BE2C (cell line): Measurements from ENCODE around the gene CALM3.

Source experiments
- DNase-seq: peaks from one replicate; pipeline ENCODE4 v3.0.0-alpha.2; 2020
- H3K27me3 ChIP-seq: fragments of 250-450 bp; sonication (Bioruptor Pico); 2 replicates; pipeline ENCODE4 v1.5.1; 2020; ENCODE audit warnings: mild to moderate bottlenecking
- H3K36me3 ChIP-seq: fragments of 250-450 bp; sonication (Bioruptor Pico); 2 replicates; pipeline ENCODE4 v1.5.1; 2020; ENCODE audit warnings: mild to moderate bottlenecking
- H3K4me1 ChIP-seq: fragments of 250-450 bp; sonication (Bioruptor Pico); 2 replicates; pipeline ENCODE4 v1.5.1; 2020
- H3K4me3 ChIP-seq: 2 replicates; pipeline ENCODE4 v1.5.1; 2011; ENCODE audit warnings: low read depth, low read length
- H3K9me3 ChIP-seq: fragments of 250-450 bp; sonication (Bioruptor Pico); 2 replicates; pipeline ENCODE4 v1.5.1; 2020
- CTCF ChIP-seq: IDR thresholded peaks from 2 replicates; pipeline ENCODE4 v1.5.1; 2012; ENCODE audit warnings: mild to moderate bottlenecking, low read depth, low read length

CALM3 gene

DNA sequence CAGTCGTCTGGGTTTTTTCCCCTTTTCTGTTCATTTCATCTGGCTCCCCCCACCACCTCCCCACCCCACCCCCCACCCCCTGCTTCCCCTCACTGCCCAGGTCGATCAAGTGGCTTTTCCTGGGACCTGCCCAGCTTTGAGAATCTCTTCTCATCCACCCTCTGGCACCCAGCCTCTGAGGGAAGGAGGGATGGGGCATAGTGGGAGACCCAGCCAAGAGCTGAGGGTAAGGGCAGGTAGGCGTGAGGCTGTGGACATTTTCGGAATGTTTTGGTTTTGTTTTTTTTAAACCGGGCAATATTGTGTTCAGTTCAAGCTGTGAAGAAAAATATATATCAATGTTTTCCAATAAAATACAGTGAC is 9.3 kb downstream of the CALM3 start:
- TF ChIP-seq CTCF: no peak
- no peak overlapping the region for H3K4me3 ChIP-seq
- no peaks in the 10 kb centered on the region for H3K4me1 ChIP-seq
- DNase-seq: no peak
- no peaks in the 10 kb centered on the region for H3K9me3 ChIP-seq
- H3K27me3 ChIP-seq: no peaks in the 10 kb centered on the region
- peaks cover 50% of the 10 kb centered on the region for H3K36me3 ChIP-seq

- DNase-seq: no peak
- H3K4me3 ChIP-seq: no peak overlapping the region
- no peaks in the 10 kb centered on the region for H3K27me3 ChIP-seq
- H3K4me1 ChIP-seq: no peaks in the 10 kb centered on the region
- H3K9me3 ChIP-seq: no peaks in the 10 kb centered on the region
- TF ChIP-seq CTCF: no peak
- H3K36me3 ChIP-seq: peaks cover 43% of the 10 kb centered on the region
These were observed 10.0 kb downstream of the CALM3 start for GRCh38 chr19:46610851-46611770.

DNA sequence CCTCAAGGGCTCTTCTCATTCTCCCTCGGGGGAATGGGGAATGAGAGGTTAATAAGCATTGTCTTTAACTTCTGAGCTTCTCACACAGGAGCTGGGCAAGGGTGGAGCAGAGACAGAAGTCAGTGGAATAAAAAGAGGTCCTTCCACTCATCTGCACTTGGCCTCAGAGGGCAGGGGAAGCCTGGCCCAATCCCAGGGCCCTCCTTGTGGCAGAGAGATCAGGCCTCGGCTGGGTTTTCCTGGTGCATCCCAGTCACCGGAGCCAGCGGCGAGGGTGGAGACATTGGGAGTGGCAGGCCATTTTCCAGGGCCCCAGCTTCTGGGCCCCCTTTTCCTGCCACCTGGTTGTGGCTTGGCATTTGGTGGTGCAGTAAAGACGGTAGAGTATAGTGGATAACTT is 10.6 kb downstream of the CALM3 start:
- Histone ChIP-seq H3K27me3 (no peaks in the 10 kb centered on the region), H3K36me3 (peaks cover 36% of the 10 kb centered on the region), H3K4me3 (no peak overlapping the region), H3K9me3 (no peaks in the 10 kb centered on the region), H3K4me1 (no peaks in the 10 kb centered on the region)
- no peak for DNase-seq
- TF ChIP-seq CTCF: no peak

DNA sequence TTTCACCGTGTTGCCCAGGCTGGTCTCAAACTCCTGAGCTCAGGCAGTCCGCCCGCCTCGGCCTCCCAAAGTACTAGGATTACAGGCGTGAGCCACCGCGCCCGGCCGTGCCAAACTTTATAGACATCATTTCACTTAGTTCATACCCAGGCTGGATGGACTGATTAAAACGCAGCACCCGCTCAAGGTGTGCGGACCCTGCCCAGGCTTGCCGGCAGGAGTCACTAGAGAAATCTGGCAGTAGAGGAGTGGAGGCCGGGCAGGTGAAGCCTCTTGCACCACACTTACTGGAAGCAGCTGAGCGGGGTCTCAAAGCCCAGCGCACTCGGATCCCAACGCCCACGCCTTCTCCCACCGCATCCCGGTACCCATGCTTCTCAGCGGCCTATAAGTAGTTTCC is 12.4 kb downstream of the CALM3 start:
- DNase-seq: no peak
- Histone ChIP-seq H3K36me3 (peaks cover 19% of the 10 kb centered on the region), H3K27me3 (no peaks in the 10 kb centered on the region), H3K9me3 (no peaks in the 10 kb centered on the region), H3K4me1 (peaks cover 5% of the 10 kb centered on the region; the same call in 1 of the 2 replicates), H3K4me3 (no peak overlapping the region)
- TF ChIP-seq CTCF: no peak

GRCh38 chr19:46614114-46614722 is 13.1 kb downstream of the CALM3 start:
- H3K36me3 ChIP-seq: peaks cover 12% of the 10 kb centered on the region
- H3K4me1 ChIP-seq: peaks cover 10% of the 10 kb centered on the region; the same call in 1 of the 2 replicates
- no peaks in the 10 kb centered on the region for H3K9me3 ChIP-seq
- peak; percentile 89 for DNase-seq
- no peak overlapping the region for H3K4me3 ChIP-seq
- TF ChIP-seq CTCF: peak; percentile 90
- no peaks in the 10 kb centered on the region for H3K27me3 ChIP-seq

DNA sequence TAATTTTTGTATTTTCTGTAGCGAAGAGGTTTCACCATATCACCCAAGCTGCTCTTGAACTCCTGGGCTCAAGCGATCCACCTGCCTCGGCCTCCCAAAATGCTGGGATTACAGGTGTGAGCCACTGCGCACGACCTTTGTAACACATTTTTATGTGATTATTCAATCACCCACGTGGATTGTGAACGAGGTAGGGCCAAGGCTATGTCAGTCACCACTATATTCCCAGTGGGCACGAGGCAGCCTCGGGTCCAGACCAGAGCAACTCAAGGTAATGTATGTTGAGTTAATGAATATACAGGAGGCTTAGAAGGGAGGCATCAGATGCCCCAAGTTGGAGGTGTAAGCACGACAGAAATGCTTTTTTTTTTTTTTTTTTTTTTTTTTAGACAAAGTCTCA is 14.8 kb downstream of the CALM3 start:
- peak; percentile 0 for DNase-seq
- H3K27me3 ChIP-seq: no peaks in the 10 kb centered on the region
- H3K9me3 ChIP-seq: no peaks in the 10 kb centered on the region
- no peak for TF ChIP-seq CTCF
- no peak overlapping the region for H3K4me3 ChIP-seq
- H3K36me3 ChIP-seq: no peaks in the 10 kb centered on the region
- H3K4me1 ChIP-seq: peaks cover 21% of the 10 kb centered on the region
